Tibial nerve (tissue), 4 donors: ENCODE results near the gene PRKAG2. TPM values are rescaled to one million over a fixed set of nuclear protein-coding genes. Genes with fewer than 3 reads are reported as not detected.
A peak's percentile ranks its signal among the peaks of the same experiment; 100 is the strongest.

Experiments used
- DNase-seq, 2 donors: peaks; one replicate each; pipeline ENCODE4 v3.0.0-alpha.2; 2019; ENCODE audit warnings: low spot score in 2 of 2
- H3K27ac ChIP-seq, 4 donors: fragments of 200-600 bp; sonication (generic) in 3 of 4; one replicate each; pipeline ENCODE4 v1.5.1; 2017 to 2019; ENCODE audit warnings: mild to moderate bottlenecking in 1 of 4
- H3K27me3 ChIP-seq, 2 donors: fragments of 200-600 bp; sonication (generic) in 1 of 2; one replicate each; pipeline versions ENCODE4 v1.5.1 to v1.6.0; 2017 to 2019
- H3K36me3 ChIP-seq, 3 donors: fragments of 200-600 bp; sonication (generic); one replicate each; pipeline ENCODE4 v1.5.1; 2018 to 2019
- H3K4me1 ChIP-seq, 4 donors: fragments of 200-600 bp; sonication (generic) in 3 of 4; one replicate each; pipeline ENCODE4 v1.5.1; 2017 to 2019
- H3K4me3 ChIP-seq, 4 donors: fragments of 200-600 bp; sonication (generic) in 3 of 4; one replicate each; pipeline ENCODE4 v1.5.1; 2017 to 2019; ENCODE audit warnings: mild to moderate bottlenecking in 1 of 4, moderate library complexity in 1 of 4
- H3K9me3 ChIP-seq, 4 donors: fragments of 200-600 bp; sonication (generic) in 3 of 4; one replicate each; pipeline ENCODE4 v1.5.1; 2017 to 2019
- EP300 ChIP-seq, 2 donors: sonication (generic); formaldehyde crosslinking; IDR thresholded peaks; one replicate each; pipeline ENCODE4 v1.6.1; 2017; ENCODE audit warnings: antibody characterized with exemption in 2 of 2, mild to moderate bottlenecking in 1 of 2
- POLR2A ChIP-seq, 2 donors: fragments of 450-650 bp; IDR thresholded peaks; one replicate each; pipeline ENCODE4 v1.6.1; 2017; ENCODE audit warnings: antibody characterized with exemption in 2 of 2, mild to moderate bottlenecking in 2 of 2, moderate library complexity in 2 of 2
- WGBS, 2 donors: methylation state at CpG; one replicate each; pipeline ENCODE4 v1.1.5; 2018; 5-methylcytosine and 5-hydroxymethylcytosine counted together
- total RNA-seq, 4 donors: library from RNA; depleted of rRNA; stranded (reverse); fragments of >200 nt; gene quantifications; one replicate each; pipeline ENCODE4 v1.1.0, GENCODE V29; 2016
- TF ChIP-seq, protein P1 (sequence below), 5 experiments: fragments of 200-600 bp in 3 of 5; fragments of 450-650 bp in 2 of 5; sonication (generic) in 3 of 5; IDR thresholded peaks; one replicate each; pipeline ENCODE4 v1.5.1; 2016 to 2019; ENCODE audit warnings: antibody characterized with exemption in 5 of 5, mild to moderate bottlenecking in 3 of 5, moderate library complexity in 2 of 5

The PRKAG2 gene
- total RNA-seq, 4 donors from 2014 or later: 24.5 to 82.6 (median 38.3) TPM

DNA sequence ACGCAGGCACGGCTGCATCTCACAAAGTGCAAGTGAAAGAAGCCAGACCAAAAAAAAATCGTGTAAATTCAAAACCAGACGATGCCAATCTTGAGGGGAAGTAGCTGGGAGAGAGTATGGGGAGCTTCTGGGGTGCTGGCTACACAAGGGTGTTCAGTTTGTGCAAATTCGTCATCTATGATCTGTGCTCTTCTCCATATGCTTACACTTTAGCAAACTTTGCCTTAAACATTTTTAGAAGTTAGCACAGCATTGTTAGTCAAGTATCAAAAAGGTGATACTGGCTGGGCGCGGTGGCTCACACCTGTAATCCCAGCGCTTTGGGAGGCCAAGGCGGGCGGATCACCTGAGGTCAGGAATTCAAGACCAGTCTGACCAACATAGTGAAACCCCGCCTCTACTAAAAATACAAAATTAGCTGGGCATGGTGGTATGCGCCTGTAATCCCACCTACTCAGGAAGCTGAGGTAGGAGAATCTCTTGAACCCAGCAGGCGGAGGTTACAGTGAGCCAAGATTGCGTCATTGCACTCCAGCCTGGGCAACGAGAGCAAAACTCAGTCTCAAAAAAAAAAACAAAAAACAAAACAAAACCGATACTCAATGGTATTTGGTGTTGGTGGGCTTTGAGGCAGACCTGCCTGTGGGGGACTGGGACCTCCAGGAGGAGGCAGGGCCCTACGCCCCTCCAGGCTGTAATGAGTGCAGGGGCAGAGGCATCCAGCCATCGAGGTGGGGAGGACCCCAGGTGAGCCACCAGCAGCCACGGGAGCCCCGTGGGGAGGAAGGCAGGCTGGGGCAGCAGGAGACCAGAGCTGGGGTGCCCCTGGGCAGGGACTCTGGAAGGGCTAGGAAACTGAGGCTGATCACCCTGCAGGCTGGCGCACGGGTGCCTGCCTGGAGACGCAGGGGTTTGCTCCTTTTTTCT, 150.0 kb downstream of the PRKAG2 start:
- H3K9me3 ChIP-seq: no peaks in the 10 kb centered on the region
- H3K4me1 ChIP-seq: peaks cover 0 to 18% (median 10%) of the 10 kb centered on the region in 4 donors
- DNase-seq: no peak
- no peaks in the 10 kb centered on the region for H3K36me3 ChIP-seq
- no peak for TF ChIP-seq EP300 (IDR thresholded peaks at IDR 0.05)
- TF ChIP-seq POLR2A (IDR thresholded peaks at IDR 0.05): no peak
- TF ChIP-seq, protein P1, sequence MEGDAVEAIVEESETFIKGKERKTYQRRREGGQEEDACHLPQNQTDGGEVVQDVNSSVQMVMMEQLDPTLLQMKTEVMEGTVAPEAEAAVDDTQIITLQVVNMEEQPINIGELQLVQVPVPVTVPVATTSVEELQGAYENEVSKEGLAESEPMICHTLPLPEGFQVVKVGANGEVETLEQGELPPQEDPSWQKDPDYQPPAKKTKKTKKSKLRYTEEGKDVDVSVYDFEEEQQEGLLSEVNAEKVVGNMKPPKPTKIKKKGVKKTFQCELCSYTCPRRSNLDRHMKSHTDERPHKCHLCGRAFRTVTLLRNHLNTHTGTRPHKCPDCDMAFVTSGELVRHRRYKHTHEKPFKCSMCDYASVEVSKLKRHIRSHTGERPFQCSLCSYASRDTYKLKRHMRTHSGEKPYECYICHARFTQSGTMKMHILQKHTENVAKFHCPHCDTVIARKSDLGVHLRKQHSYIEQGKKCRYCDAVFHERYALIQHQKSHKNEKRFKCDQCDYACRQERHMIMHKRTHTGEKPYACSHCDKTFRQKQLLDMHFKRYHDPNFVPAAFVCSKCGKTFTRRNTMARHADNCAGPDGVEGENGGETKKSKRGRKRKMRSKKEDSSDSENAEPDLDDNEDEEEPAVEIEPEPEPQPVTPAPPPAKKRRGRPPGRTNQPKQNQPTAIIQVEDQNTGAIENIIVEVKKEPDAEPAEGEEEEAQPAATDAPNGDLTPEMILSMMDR (IDR thresholded peaks at IDR 0.05): no peak
- 73 to 78% methylated on average over 23 of the region's 23 CpGs for WGBS, 2 donors
- peak overlapping the region in 1 of 4 donors; percentile 18 for H3K27ac ChIP-seq
- no peaks in the 10 kb centered on the region for H3K27me3 ChIP-seq
- no peak overlapping the region for H3K4me3 ChIP-seq

DNA sequence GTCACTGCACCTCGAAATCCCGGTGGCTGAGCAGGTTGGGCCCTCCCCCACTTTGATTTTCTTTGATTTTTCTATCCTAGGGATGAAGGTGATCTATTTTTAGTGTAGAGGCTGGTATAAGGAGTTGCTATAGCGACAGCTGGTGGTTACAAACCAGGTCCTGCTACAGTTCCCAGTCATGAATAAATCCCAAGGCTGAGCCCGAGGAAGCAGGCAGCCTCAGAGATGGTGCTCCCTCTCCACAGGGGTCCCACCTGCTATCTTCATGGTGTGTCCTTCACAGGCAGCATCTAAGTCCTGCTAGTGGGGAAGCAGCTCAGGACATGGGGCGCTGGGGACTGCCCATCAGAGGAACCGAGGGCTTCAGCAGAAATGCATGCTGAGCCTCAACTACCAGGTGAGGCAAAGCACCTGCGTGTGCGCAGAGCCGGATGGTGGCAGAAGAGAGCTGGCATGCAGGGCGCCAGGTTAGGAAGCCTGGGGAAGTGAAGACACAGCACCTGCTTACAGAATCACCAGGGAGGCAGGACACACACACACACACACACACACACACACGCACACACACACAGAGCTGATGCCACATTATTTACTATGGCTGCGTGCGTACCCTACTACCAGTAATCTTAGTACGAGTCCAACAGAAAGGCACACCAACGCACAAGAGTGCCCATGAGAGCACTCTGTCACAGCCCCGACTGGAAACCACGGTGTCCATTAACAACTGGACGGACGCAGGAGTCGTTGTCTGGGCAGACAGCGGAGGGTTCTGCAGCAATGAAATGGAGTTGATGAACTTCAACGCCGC, 150.9 kb downstream of the PRKAG2 start:
- Histone ChIP-seq H3K27ac (no peak overlapping the region), H3K36me3 (no peaks in the 10 kb centered on the region), H3K9me3 (no peaks in the 10 kb centered on the region), H3K27me3 (no peaks in the 10 kb centered on the region), H3K4me3 (no peak overlapping the region), H3K4me1 (peaks cover 0 to 22% (median 10%) of the 10 kb centered on the region in 4 donors)
- no peak for DNase-seq
- TF ChIP-seq POLR2A (IDR thresholded peaks at IDR 0.05): no peak
- TF ChIP-seq, protein P1 (IDR thresholded peaks at IDR 0.05): no peak
- no peak for TF ChIP-seq EP300 (IDR thresholded peaks at IDR 0.05)
- WGBS, 2 donors: 85 to 95% methylated on average over 17 to 22 of the region's 23 CpGs

DNA sequence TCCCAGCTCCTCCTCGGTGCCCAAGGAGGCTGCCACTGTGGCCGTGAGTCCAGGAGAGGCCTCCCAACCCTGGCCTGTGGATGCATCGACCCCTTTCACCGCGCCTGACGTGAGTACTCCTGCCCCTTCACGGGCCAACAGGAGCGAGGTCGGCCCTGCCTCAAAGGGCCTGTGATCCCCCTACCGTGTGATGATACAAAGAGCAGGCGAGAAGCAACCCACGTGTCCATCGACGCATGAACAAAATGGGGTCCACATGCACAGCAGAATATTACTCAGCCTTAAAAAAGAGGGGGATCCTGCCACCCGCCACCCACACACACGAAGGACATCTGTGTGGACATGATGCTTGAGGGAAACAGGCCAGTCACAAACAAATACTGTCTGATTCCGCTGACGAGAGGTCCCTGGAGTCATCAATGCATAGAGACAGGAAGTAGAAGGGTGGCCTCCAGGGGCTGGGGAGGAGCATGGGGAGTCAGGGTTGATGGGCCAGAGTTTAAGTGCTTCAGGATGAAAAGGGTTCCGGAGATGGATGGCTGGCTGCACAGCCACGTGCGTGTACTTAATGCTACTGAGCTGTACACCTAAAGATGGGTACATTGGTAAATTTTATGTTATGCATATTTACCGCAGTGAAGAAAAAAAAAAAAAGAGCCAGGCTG, 151.9 kb downstream of the PRKAG2 start:
- Histone ChIP-seq H3K4me3 (no peak overlapping the region), H3K27me3 (no peaks in the 10 kb centered on the region), H3K9me3 (no peaks in the 10 kb centered on the region), H3K27ac (no peak overlapping the region), H3K4me1 (peaks cover 0 to 30% (median 10%) of the 10 kb centered on the region in 4 donors), H3K36me3 (no peaks in the 10 kb centered on the region)
- TF ChIP-seq POLR2A (IDR thresholded peaks at IDR 0.05): no peak
- WGBS, 2 donors: 89 to 93% methylated on average over 22 of the region's 22 CpGs
- DNase-seq: no peak

DNA sequence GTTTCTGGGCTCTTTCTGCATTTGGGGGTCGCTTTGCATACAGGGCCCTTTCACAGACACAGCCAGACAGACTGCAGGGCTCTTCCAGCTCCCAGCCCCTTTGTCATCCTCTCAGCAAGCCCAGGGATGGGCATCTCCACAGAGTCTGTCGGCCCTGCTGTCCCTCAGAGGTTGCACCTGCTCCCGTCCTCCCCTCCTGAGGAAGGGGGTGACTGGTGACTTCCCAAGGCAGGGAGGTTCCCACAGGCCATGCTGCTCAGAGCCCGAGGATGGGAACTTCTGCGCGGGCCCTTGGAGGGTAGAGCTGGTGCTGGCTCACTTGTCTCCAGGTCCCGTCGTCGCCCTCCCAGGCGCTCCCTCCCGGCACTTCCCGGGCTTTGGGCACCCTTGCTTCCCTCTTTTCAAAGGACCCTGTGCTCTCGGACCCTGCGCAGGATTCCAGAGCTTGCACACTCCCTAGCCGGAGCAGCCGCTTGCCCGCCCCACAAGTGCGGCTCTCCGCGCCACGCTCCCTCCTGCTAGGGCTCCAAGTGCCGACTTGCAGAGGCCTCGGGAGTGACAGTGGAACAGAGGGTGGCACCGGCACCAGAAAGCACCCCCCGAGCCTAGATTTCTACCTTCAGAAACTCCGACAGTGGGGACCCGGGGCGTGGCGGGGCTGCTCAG, 152.5 kb downstream of the PRKAG2 start:
- H3K36me3 ChIP-seq: no peaks in the 10 kb centered on the region

More for the DNA sequence above, 152.5 kb downstream of the PRKAG2 start:
- peaks cover 0 to 30% (median 10%) of the 10 kb centered on the region in 4 donors for H3K4me1 ChIP-seq
- TF ChIP-seq, protein P1 (IDR thresholded peaks at IDR 0.05): no peak
- no peak for TF ChIP-seq EP300 (IDR thresholded peaks at IDR 0.05)
- H3K27me3 ChIP-seq: no peaks in the 10 kb centered on the region
- WGBS, 2 donors: 93 to 95% methylated on average over 22 to 28 of the region's 29 CpGs
- no peak for DNase-seq
- H3K4me3 ChIP-seq: no peak overlapping the region
- no peaks in the 10 kb centered on the region for H3K9me3 ChIP-seq
- no peak overlapping the region for H3K27ac ChIP-seq
